NB4 (cell line): ENCODE results near the gene TMED10.
A peak's percentile ranks its signal among the peaks of the same experiment; 100 is the strongest.

ENCODE experiments used
- DNase-seq: peaks from one replicate; pipeline ENCODE4 v3.0.0; 2010; ENCODE audit warnings: low read depth
- H3K4me3 ChIP-seq: one replicate; pipeline ENCODE4 v1.5.1; 2011; ENCODE audit warnings: mild to moderate bottlenecking, low read depth, low read length, moderate library complexity
- CTCF ChIP-seq: IDR thresholded peaks from one replicate; pipeline ENCODE4 v1.5.1; 2012; ENCODE audit warnings: low read depth, low read length
- MAX ChIP-seq: IDR thresholded peaks from 2 replicates; pipeline ENCODE4 v1.6.1; 2011; ENCODE audit warnings: low read depth, low read length
- MYC ChIP-seq: IDR thresholded peaks from 2 replicates; pipeline ENCODE4 v1.6.1; 2011; ENCODE audit warnings: low read depth, low read length
- POLR2A ChIP-seq: IDR thresholded peaks from 2 replicates; pipeline ENCODE4 v1.6.1; 2011; ENCODE audit warnings: mild to moderate bottlenecking; ENCODE audit not compliant: insufficient read length; ENCODE audit errors: extremely low read depth

The TMED10 gene

GRCh38 chr14:75134644-75135043, 41.8 kb downstream of the TMED10 start:
- no peak overlapping the region for H3K4me3 ChIP-seq
- DNase-seq, result no peak
- TF ChIP-seq MYC (no peak), MAX (no peak), CTCF (no peak), POLR2A (no peak)

DNA sequence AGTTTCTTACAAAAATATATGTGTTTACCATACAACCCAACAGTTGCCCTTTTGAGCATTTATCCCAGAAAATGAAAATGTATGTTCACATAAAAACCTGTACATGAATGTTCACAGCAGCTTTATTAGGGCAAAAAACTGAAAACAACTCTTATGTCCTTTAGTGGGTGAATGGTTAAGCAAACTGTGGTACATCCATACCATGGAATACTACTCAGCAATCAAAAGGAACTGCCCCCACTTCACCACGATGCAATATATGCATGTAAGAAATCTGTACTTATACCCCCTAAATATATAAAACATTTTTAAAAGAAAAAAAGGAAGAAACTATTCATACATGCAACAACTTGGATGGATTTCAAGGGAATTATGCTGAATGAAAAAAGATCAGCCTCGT, 42.8 kb downstream of the TMED10 start:
- TF ChIP-seq MYC (no peak), CTCF (no peak), MAX (no peak), POLR2A (no peak)
- no peak for DNase-seq
- no peak overlapping the region for H3K4me3 ChIP-seq

GRCh38 chr14:75132382-75133086, 43.9 kb downstream of the TMED10 start:
- peak; percentile 81 for DNase-seq
- no peak overlapping the region for H3K4me3 ChIP-seq
- TF ChIP-seq CTCF, result peak; percentile 62
- no peak for TF ChIP-seq POLR2A
- peak; percentile 31; the same call in 1 of the 2 replicates for TF ChIP-seq MAX

GRCh38 chr14:75128596-75128990, 47.8 kb downstream of the TMED10 start:
- TF ChIP-seq CTCF (no peak), MYC (no peak), MAX (no peak), POLR2A (no peak)
- no peak overlapping the region for H3K4me3 ChIP-seq
- no peak for DNase-seq

GRCh38 chr14:75127903-75128595, 48.4 kb downstream of the TMED10 start:
- H3K4me3 ChIP-seq, result peak overlapping the region; percentile 96
- DNase-seq, result peak; percentile 51
- TF ChIP-seq MYC, result 0 out of 2 replicates have a peak, but pooled peaks have one; percentile 8
- no peak for TF ChIP-seq POLR2A
- TF ChIP-seq CTCF, result no peak
- TF ChIP-seq MAX, result 0 out of 2 replicates have a peak, but pooled peaks have one; percentile 12

GRCh38 chr14:75127474-75127820, 49.0 kb downstream of the TMED10 start:
- peak; percentile 23 for DNase-seq
- H3K4me3 ChIP-seq, result peak overlapping the region; percentile 96
